ENCODE results near the gene MBD3L4.

The MBD3L4 gene

GRCh38 chr19:6988257-6988656 is 51.7 kb downstream of the MBD3L4 start:
- in situ Hi-C loops (cut with HindIII; ENCODE audit: low pct_unique_long_range_greater_than_20kb, low sequenced_read_pairs), result no loop called here
- DNase-seq (ENCODE audit: low read depth in 1 of 2, low spot score in 1 of 2), result no peak
- TF ChIP-seq JUND (IDR thresholded peaks at IDR 0.05; ENCODE audit: low read depth), result no peak

DNA sequence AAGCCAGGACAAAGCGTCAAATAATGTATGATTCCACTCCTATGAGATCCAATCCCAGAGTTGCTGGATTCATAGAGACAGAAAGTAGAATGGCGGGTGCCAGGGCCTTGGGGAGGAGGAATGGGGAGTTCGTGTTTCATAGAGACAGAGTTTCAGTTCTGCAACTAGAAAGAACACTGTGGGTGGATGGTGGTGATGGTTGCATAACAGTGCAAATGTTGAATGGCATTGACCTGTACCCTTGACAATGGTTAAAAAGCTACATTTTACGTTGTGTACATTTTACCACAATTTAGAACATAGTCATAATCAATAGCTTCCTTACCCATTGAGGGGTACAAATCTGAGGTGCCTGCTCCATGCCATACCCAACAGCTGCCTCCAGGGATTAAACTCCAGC is 52.1 kb downstream of the MBD3L4 start:
- no peak for TF ChIP-seq JUND (IDR thresholded peaks at IDR 0.05; ENCODE audit: low read depth)
- in situ Hi-C loops (cut with HindIII; ENCODE audit: low pct_unique_long_range_greater_than_20kb, low sequenced_read_pairs), result no loop called here
- no peak for DNase-seq (ENCODE audit: low read depth in 1 of 2, low spot score in 1 of 2)
